Ishikawa (cell line): Measurements from ENCODE around the gene RNF149.

Experiments
- CEBPB ChIP-seq: IDR thresholded peaks from 2 replicates; pipeline ENCODE4 v1.6.1; 2012
- CREB1 ChIP-seq: IDR thresholded peaks from 2 replicates; pipeline ENCODE4 v1.6.1; 2012; ENCODE audit warnings: low read depth
- EGR1 ChIP-seq: IDR thresholded peaks from 2 replicates; pipeline ENCODE4 v1.6.1; 2012
- EP300 ChIP-seq: IDR thresholded peaks from 2 replicates; pipeline ENCODE4 v1.6.1; 2012; ENCODE audit warnings: borderline replicate concordance
- FOXM1 ChIP-seq: IDR thresholded peaks from 2 replicates; pipeline ENCODE4 v1.6.1; 2012; ENCODE audit warnings: low read depth, borderline replicate concordance
- MAX ChIP-seq: IDR thresholded peaks from 2 replicates; pipeline ENCODE4 v1.6.1; 2012
- NFIC ChIP-seq: IDR thresholded peaks from 2 replicates; pipeline ENCODE4 v1.6.1; 2012
- RAD21 ChIP-seq: IDR thresholded peaks from 2 replicates; pipeline ENCODE4 v1.6.1; 2012; ENCODE audit warnings: low read depth
- REST ChIP-seq: IDR thresholded peaks from 2 replicates; pipeline ENCODE4 v1.6.1; 2012; ENCODE audit warnings: low read depth, mild to moderate bottlenecking
- TAF1 ChIP-seq: IDR thresholded peaks from 2 replicates; pipeline ENCODE4 v1.6.1; 2012; ENCODE audit warnings: low read depth, mild to moderate bottlenecking
- TCF12 ChIP-seq: IDR thresholded peaks from 2 replicates; pipeline ENCODE4 v1.6.1; 2012; ENCODE audit warnings: low read depth
- TEAD4 ChIP-seq: IDR thresholded peaks from 2 replicates; pipeline ENCODE4 v1.6.1; 2012
- YY1 ChIP-seq: IDR thresholded peaks from 2 replicates; pipeline ENCODE4 v1.6.1; 2012; ENCODE audit warnings: low read depth
- ZBTB7A ChIP-seq: IDR thresholded peaks from 2 replicates; pipeline ENCODE4 v1.6.1; 2012; ENCODE audit warnings: low read depth
- TF ChIP-seq, protein P1 (sequence below): IDR thresholded peaks from 2 replicates; pipeline ENCODE4 v1.6.1; 2012

The RNF149 gene

GRCh38 chr2:101290711-101291110 lies 17.8 kb downstream of the RNF149 start:
- TF ChIP-seq EP300 (no peak), EGR1 (no peak), TCF12 (no peak), MAX (no peak)

GRCh38 chr2:101287303-101287702 lies 21.2 kb downstream of the RNF149 start:
- TF ChIP-seq REST (no peak), NFIC (no peak), EGR1 (no peak), ZBTB7A (no peak), RAD21 (no peak), EP300 (no peak), MAX (no peak), CREB1 (no peak), CEBPB (no peak), FOXM1 (no peak)

DNA sequence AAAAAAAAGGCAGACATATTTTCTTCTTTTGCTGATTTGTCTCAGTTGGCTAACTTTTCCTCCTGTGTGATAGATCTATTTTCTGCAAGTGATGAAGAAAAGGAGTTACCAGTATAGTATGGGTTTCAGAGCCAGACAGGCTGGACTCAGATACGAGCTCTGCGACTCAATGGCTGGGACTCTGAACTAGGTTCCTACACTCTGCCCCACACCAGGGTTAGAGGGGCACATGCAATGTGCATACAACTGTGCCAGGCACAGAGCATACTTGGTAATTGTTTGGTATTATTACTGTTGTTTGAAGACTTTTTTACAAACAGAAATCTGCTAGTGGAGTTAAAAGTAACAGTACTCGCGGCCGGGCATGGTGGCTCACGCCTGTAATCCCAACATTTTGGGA lies 21.8 kb downstream of the RNF149 start:
- TF ChIP-seq YY1, result no peak
- TF ChIP-seq MAX, result no peak
- no peak for TF ChIP-seq RAD21
- TF ChIP-seq EGR1, result no peak
- no peak for TF ChIP-seq CEBPB
- TF ChIP-seq FOXM1, result no peak

DNA sequence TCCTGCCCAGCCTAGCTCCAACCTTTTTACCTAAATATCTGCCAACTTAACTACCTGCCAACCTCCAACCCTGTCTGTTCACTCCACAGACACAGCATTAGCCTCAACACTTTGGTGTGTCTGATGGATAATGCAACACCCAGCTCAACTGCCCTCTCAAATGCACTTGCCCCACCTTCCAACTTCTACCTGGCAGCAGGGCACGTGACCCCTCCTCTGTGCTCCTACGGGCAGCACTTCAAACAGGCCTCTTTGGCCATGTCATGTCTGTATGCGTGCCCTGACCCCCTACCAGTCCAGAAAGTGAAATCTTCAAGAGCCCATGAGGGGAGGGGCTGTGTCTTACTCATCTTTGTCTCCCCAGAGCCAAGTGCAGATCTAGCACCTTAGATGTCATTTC lies 25.5 kb downstream of the RNF149 start:
- TF ChIP-seq YY1 (no peak), TCF12 (no peak), CEBPB (no peak), EP300 (no peak), TAF1 (no peak)

GRCh38 chr2:101281482-101281881 lies 27.0 kb downstream of the RNF149 start:
- no peak for TF ChIP-seq TEAD4

DNA sequence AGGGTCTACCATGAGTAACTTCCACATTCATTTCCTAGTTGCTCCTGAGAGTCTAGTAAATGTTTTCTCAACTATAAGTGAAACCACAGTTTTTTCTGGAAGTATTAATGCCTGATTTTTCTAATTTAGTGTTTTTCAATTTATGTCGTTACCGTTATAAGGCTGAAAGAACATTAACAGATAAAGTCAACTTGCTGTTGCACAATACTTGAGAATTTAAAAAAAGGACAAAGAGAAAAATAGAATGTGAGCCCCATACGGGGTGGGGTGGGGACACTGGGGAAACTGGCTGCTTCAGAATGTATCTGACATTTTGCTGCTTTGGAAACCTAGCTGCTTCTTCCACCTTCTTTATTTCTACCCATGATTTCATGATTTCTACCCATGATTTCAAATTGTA lies 29.6 kb downstream of the RNF149 start:
- TF ChIP-seq, protein P1, sequence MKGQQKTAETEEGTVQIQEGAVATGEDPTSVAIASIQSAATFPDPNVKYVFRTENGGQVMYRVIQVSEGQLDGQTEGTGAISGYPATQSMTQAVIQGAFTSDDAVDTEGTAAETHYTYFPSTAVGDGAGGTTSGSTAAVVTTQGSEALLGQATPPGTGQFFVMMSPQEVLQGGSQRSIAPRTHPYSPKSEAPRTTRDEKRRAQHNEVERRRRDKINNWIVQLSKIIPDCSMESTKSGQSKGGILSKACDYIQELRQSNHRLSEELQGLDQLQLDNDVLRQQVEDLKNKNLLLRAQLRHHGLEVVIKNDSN, result no peak
- TF ChIP-seq TEAD4 (no peak), YY1 (no peak), EGR1 (no peak), MAX (no peak), CEBPB (no peak), NFIC (no peak), TAF1 (no peak)

DNA sequence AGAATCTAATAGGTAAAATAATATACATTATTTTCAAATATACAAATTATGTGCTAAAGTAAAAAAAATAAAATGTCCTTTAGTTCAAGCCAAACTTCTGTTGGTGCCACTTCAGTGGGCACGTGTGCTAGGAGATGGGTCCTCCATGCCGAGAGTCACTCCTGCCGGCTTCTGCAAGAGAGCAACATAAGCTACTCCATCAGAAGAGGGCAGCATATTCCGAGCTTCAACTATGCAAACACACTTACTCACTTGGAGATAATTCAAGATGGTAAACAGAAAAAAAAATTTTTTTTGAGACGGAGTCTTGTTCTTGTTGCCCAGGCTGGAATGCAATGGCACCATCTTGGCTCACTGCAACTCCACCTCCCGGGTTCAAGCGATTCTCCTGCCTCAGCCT lies 31.4 kb downstream of the RNF149 start:
- TF ChIP-seq CEBPB (no peak), MAX (no peak), TAF1 (no peak), YY1 (no peak), RAD21 (no peak), FOXM1 (no peak)
- TF ChIP-seq, protein P1, result no peak

DNA sequence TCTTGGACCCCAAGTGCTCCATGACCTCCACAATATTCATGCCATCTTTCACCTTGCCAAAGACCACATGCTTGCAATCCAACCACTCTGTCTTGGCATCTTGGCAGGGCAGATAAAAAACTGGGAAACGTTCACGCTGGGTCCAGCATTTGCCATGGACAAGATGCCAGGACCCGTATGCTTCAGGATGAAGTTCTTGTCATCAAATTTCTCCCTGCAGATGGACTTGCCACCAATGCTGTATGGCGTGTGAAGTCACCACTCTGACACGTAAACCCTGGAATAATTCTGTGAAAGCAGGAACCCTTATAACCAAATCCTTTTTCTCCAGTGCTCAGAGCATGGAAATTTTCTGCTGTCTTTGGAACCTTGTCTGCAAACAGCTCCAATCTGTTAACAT lies 34.4 kb downstream of the RNF149 start:
- TF ChIP-seq TCF12 (no peak), MAX (no peak), RAD21 (no peak), EGR1 (no peak), TEAD4 (no peak)
- TF ChIP-seq, protein P1, result no peak
